Tibial artery (tissue), 4 donors: Measurements from ENCODE around the gene CEP85.

Source experiments
- DNase-seq, 2 donors: peaks; one replicate each; pipeline ENCODE4 v3.0.0-alpha.2; 2019
- H3K27ac ChIP-seq, 2 donors: fragments of 200-600 bp; sonication (generic) in 1 of 2; 1 replicate in 1 of 2; 2 replicates in 1 of 2; pipeline ENCODE4 v1.5.1; 2018 to 2019; ENCODE audit warnings: mild to moderate bottlenecking in 1 of 2
- H3K27me3 ChIP-seq, 2 donors: fragments of 200-600 bp; sonication (generic) in 1 of 2; one replicate each; pipeline versions ENCODE4 v1.5.1 to v1.6.0; 2016 to 2019
- H3K36me3 ChIP-seq, 3 donors: fragments of 200-600 bp; sonication (generic) in 2 of 3; one replicate each; pipeline ENCODE4 v1.5.1; 2016 to 2019; ENCODE audit warnings: mild to moderate bottlenecking in 2 of 3
- H3K4me1 ChIP-seq, 4 donors: fragments of 200-600 bp; sonication (generic) in 2 of 4; 1 replicate in 3 of 4; 2 replicates in 1 of 4; pipeline ENCODE4 v1.5.1; 2016 to 2019
- H3K4me3 ChIP-seq, 2 donors: fragments of 200-600 bp; sonication (generic) in 1 of 2; 1 replicate in 1 of 2; 2 replicates in 1 of 2; pipeline ENCODE4 v1.5.1; 2018 to 2019; ENCODE audit warnings: mild to moderate bottlenecking in 2 of 2
- H3K9me3 ChIP-seq, 3 donors: fragments of 200-600 bp; sonication (generic) in 1 of 3; one replicate each; pipeline ENCODE4 v1.5.1; 2016 to 2019
- intact Hi-C: fragments of 100-400 bp; cut with DNase I; formaldehyde crosslinking; loops from one replicate; pipeline ENCODE4 v1.15.0; 2023; ENCODE audit warnings: low total_unique reads
- TF ChIP-seq, protein P1 (sequence below), 2 experiments: fragments of 200-600 bp in 1 of 2; fragments of 450-650 bp in 1 of 2; IDR thresholded peaks; one replicate each; pipeline ENCODE4 v1.5.1; 2017 to 2019; ENCODE audit warnings: antibody characterized with exemption in 2 of 2, mild to moderate bottlenecking in 1 of 2, moderate library complexity in 1 of 2

Gene CEP85

DNA sequence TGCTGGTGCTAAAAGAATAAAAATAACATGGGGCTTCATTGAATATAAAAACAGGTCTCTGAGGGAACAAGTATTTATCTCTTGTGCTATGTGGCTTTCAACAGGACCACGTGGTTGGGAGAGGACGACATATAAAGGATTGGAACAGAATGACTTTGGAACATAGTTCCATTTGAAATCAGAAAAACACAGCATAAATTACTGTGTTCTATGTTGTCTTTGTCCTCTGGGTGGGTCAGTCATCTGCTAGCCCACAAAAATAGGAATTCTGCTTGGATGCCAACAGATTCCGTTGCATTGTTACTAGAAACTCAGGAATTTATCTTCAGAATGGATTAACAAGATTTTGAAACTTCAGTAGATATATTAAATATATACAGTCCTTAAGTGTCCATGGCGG is 5.9 kb downstream of the CEP85 start:
- Histone ChIP-seq H3K27me3 (no peaks in the 10 kb centered on the region), H3K27ac (no peak overlapping the region), H3K9me3 (no peaks in the 10 kb centered on the region), H3K4me3 (no peak overlapping the region), H3K36me3 (no peaks in the 10 kb centered on the region), H3K4me1 (peaks cover 0 to 4% (median 2%) of the 10 kb centered on the region in 4 donors)
- TF ChIP-seq, protein P1, sequence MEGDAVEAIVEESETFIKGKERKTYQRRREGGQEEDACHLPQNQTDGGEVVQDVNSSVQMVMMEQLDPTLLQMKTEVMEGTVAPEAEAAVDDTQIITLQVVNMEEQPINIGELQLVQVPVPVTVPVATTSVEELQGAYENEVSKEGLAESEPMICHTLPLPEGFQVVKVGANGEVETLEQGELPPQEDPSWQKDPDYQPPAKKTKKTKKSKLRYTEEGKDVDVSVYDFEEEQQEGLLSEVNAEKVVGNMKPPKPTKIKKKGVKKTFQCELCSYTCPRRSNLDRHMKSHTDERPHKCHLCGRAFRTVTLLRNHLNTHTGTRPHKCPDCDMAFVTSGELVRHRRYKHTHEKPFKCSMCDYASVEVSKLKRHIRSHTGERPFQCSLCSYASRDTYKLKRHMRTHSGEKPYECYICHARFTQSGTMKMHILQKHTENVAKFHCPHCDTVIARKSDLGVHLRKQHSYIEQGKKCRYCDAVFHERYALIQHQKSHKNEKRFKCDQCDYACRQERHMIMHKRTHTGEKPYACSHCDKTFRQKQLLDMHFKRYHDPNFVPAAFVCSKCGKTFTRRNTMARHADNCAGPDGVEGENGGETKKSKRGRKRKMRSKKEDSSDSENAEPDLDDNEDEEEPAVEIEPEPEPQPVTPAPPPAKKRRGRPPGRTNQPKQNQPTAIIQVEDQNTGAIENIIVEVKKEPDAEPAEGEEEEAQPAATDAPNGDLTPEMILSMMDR (IDR thresholded peaks at IDR 0.05): no peak
- intact Hi-C loops: no loop called here
- DNase-seq: no peak

DNA sequence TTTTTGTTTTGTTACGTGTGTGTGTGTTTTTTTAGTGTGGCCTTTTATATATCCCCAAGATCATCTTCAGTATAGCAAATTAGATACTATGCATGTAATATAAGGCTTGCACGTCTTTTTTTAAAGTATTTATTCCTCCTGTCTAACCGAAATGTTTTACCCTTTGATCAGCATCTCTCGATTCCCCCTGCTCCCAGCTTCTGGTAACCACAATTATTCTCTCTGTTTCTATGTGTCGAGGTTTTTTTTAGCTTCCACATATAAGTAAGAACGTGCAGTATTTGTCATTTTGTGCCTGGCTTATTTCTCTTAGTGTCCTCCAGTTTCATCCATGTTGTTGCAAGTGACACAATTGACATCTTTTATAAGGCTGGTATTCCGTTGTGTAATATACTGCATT is 18.7 kb downstream of the CEP85 start:
- no peaks in the 10 kb centered on the region for H3K4me1 ChIP-seq
- H3K36me3 ChIP-seq: peaks cover under 1 to 15% (median 14%) of the 10 kb centered on the region in 3 donors
- intact Hi-C loops: no loop called here
- no peak overlapping the region for H3K4me3 ChIP-seq
- H3K9me3 ChIP-seq: no peaks in the 10 kb centered on the region
- TF ChIP-seq, protein P1 (IDR thresholded peaks at IDR 0.05): no peak
- H3K27me3 ChIP-seq: no peaks in the 10 kb centered on the region
- H3K27ac ChIP-seq: no peak overlapping the region
- no peak for DNase-seq

DNA sequence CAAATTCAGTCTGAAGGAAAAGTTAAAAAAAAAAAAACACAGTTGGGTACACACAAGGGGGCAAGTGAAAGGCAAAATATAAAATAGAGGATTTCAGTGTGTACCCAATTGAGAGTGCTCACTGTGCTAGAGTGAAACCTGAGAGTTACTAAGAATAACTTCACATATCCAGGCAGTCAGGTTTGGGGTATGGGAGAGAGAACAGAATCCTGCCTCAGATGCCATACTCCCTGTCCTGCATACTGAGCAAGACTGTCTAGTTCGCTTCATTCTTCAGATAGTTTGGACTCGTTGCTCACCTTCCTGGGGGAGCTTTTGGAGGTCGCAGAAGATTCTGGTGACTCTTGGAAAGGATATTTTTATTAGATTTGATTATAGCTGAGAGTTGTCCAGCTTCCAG is 20.4 kb downstream of the CEP85 start:
- Histone ChIP-seq H3K9me3 (no peaks in the 10 kb centered on the region), H3K36me3 (peaks cover 4 to 28% (median 21%) of the 10 kb centered on the region in 3 donors), H3K4me3 (no peak overlapping the region), H3K4me1 (no peaks in the 10 kb centered on the region), H3K27ac (no peak overlapping the region), H3K27me3 (no peaks in the 10 kb centered on the region)
- intact Hi-C loops: no loop called here
- DNase-seq: no peak
- TF ChIP-seq, protein P1 (IDR thresholded peaks at IDR 0.05): no peak

DNA sequence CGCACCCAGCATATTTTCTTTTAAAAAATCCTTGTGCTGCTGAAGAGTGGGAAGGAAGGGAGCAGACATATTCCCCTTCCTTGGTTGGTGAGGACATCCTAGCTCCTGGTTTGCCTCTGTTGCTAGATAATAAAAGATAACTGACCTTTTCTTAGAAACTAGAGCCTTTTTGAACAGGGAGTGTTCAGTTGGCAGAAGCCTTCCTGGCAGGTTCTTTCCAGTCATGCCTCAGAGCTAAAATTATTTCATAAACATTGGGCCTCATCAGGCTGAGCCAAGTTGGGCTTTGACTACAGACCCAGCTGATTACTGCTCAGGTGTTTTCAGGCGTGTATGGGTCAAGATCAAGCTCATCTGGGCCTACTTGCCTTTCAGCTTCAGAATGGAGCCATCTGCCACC is 23.2 kb downstream of the CEP85 start:
- H3K36me3 ChIP-seq: peaks cover 13 to 44% (median 26%) of the 10 kb centered on the region in 3 donors
- H3K27ac ChIP-seq: no peak overlapping the region

DNA sequence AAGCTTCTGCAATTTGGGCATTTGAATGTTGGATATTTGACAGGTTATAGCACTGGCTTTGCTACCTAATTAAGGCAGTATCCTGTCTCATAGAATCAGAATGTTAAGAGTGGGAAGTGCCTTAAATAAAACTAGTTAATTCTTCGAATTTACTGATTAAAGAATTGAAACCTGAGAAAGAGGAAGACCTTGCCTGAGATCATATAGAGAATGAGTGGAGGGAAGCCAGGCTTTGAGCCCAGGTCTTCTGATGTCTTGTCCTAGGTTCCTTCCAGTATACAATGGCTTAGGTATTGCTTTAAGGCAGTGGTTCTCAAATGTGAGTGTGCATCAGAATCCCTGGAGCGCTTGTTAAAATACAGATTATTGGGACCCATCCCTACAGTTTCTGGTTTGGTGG is 25.0 kb downstream of the CEP85 start:
- H3K36me3 ChIP-seq: peaks cover 13 to 51% (median 35%) of the 10 kb centered on the region in 3 donors
- TF ChIP-seq, protein P1 (IDR thresholded peaks at IDR 0.05): no peak
- H3K4me3 ChIP-seq: no peak overlapping the region
- no peak overlapping the region for H3K27ac ChIP-seq
- H3K4me1 ChIP-seq: no peaks in the 10 kb centered on the region
- no peaks in the 10 kb centered on the region for H3K9me3 ChIP-seq
- intact Hi-C loops: no loop called here
- no peak for DNase-seq
- no peaks in the 10 kb centered on the region for H3K27me3 ChIP-seq

More for the DNA sequence above, 23.2 kb downstream of the CEP85 start:
- Histone ChIP-seq H3K4me3 (no peak overlapping the region), H3K9me3 (no peaks in the 10 kb centered on the region), H3K4me1 (no peaks in the 10 kb centered on the region), H3K27me3 (no peaks in the 10 kb centered on the region)
- no peak for DNase-seq
- intact Hi-C loops: no loop called here
- TF ChIP-seq, protein P1 (IDR thresholded peaks at IDR 0.05): no peak

DNA sequence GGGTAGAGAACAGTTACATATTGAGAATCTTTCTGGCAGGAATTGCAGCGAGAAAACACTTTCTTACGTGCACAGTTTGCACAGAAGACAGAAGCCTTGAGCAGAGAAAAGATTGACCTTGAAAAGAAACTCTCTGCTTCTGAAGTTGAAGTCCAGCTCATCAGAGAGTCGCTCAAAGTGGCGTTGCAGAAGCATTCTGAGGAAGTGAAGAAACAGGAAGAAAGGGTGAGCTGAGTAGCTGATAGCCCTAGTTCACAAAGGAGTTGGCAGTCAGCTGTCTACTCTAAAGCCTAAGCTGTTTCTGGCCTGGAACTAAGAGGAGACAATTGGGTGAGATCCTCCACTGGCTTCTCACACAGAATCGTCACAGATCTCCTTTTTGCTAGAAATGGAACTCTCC is 25.6 kb downstream of the CEP85 start:
- intact Hi-C loops: no loop called here
- TF ChIP-seq, protein P1 (IDR thresholded peaks at IDR 0.05): no peak

More for the DNA sequence above, 25.6 kb downstream of the CEP85 start:
- H3K27me3 ChIP-seq: no peaks in the 10 kb centered on the region
- H3K9me3 ChIP-seq: no peaks in the 10 kb centered on the region
- peaks cover 13 to 51% (median 35%) of the 10 kb centered on the region in 3 donors for H3K36me3 ChIP-seq
- no peak overlapping the region for H3K4me3 ChIP-seq
- H3K27ac ChIP-seq: no peak overlapping the region
- DNase-seq: no peak
- H3K4me1 ChIP-seq: no peaks in the 10 kb centered on the region
